HL-60 (cell line): ENCODE data around the gene SYTL3.

ENCODE experiments used
- DNase-seq, 2 experiments: peaks; one replicate each; pipeline ENCODE4 v3.0.0-alpha.2; 2010 to 2020; ENCODE audit warnings: low read depth in 1 of 2, low spot score in 1 of 2
- H3K27ac ChIP-seq: fragments of 250-450 bp; sonication (Bioruptor Pico); replicated peaks from 2 replicates; pipeline ENCODE4 v1.5.1; 2020; ENCODE audit warnings: mild to moderate bottlenecking, moderate library complexity
- H3K27me3 ChIP-seq: fragments of 250-450 bp; sonication (Bioruptor Pico); 2 replicates; pipeline ENCODE4 v1.5.1; 2021; ENCODE audit warnings: mild to moderate bottlenecking, moderate library complexity; ENCODE audit not compliant: insufficient read depth, poor library complexity, severe bottlenecking
- H3K4me3 ChIP-seq: replicated peaks from 2 replicates; pipeline ENCODE4 v1.5.1; 2011; ENCODE audit warnings: mild to moderate bottlenecking, control low read depth, low read length; ENCODE audit not compliant: insufficient read depth
- GABPA ChIP-seq: IDR thresholded peaks from 2 replicates; pipeline ENCODE4 v1.6.1; 2012; ENCODE audit warnings: low read depth
- POLR2AphosphoS5 ChIP-seq: IDR thresholded peaks from 2 replicates; pipeline ENCODE4 v1.6.1; 2012; ENCODE audit warnings: low read depth
- SPI1 ChIP-seq: IDR thresholded peaks from 2 replicates; pipeline ENCODE4 v1.6.1; 2012; ENCODE audit warnings: low read depth, mild to moderate bottlenecking, borderline replicate concordance
- TF ChIP-seq, protein P1 (sequence below): IDR thresholded peaks from 2 replicates; pipeline ENCODE4 v1.6.1; 2012; ENCODE audit warnings: low read depth; ENCODE audit not compliant: insufficient replicate concordance
- TF ChIP-seq, protein P2 (sequence below): IDR thresholded peaks from one replicate; pipeline ENCODE4 v1.5.1; 2011; ENCODE audit warnings: low read length, control low read depth, inconsistent platforms; ENCODE audit not compliant: insufficient read depth

The SYTL3 gene

DNA sequence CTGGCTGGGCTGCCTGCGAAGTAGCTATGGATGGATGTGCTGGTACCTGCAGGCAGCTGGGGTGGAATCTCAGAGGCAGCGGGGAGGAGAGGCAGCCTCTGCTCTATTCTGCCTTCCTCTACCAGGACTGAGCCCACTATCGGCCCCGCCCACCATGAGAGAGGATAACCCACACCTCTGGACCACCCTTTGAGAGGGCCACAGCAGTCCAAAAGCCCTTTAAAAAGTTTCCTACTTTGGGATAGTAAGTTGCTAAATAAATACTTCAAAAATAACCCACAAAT lies 133.3 kb downstream of the SYTL3 start:
- no peak for DNase-seq
- TF ChIP-seq, protein P1, sequence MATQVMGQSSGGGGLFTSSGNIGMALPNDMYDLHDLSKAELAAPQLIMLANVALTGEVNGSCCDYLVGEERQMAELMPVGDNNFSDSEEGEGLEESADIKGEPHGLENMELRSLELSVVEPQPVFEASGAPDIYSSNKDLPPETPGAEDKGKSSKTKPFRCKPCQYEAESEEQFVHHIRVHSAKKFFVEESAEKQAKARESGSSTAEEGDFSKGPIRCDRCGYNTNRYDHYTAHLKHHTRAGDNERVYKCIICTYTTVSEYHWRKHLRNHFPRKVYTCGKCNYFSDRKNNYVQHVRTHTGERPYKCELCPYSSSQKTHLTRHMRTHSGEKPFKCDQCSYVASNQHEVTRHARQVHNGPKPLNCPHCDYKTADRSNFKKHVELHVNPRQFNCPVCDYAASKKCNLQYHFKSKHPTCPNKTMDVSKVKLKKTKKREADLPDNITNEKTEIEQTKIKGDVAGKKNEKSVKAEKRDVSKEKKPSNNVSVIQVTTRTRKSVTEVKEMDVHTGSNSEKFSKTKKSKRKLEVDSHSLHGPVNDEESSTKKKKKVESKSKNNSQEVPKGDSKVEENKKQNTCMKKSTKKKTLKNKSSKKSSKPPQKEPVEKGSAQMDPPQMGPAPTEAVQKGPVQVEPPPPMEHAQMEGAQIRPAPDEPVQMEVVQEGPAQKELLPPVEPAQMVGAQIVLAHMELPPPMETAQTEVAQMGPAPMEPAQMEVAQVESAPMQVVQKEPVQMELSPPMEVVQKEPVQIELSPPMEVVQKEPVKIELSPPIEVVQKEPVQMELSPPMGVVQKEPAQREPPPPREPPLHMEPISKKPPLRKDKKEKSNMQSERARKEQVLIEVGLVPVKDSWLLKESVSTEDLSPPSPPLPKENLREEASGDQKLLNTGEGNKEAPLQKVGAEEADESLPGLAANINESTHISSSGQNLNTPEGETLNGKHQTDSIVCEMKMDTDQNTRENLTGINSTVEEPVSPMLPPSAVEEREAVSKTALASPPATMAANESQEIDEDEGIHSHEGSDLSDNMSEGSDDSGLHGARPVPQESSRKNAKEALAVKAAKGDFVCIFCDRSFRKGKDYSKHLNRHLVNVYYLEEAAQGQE, result no peak
- TF ChIP-seq POLR2AphosphoS5 (no peak), GABPA (no peak)
- Histone ChIP-seq H3K27me3 (no peaks in the 10 kb centered on the region), H3K4me3 (no peak overlapping the region), H3K27ac (no peak overlapping the region)

DNA sequence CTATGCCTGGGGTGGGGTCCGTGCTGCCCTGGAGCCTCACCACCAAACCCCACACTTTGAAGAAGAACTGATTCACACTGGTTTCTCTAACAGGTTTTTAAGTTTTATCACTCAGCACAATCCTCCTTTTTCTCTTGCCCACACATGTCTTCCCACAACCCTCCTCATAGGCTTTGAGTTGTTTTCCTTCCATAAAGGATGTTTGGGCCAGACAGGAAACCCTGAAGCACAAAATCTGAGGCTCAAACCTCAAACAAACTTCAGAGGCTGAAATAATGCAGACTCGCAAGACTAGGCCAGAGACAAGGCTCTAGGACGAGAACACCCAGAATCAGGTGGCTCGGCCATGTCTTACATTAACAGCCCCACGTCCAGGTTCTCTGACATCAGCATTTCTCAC lies 134.0 kb downstream of the SYTL3 start:
- no peak for DNase-seq
- Histone ChIP-seq H3K27me3 (no peaks in the 10 kb centered on the region), H3K27ac (no peak overlapping the region), H3K4me3 (no peak overlapping the region)
- TF ChIP-seq SPI1 (no peak), GABPA (no peak)
- TF ChIP-seq, protein P2, sequence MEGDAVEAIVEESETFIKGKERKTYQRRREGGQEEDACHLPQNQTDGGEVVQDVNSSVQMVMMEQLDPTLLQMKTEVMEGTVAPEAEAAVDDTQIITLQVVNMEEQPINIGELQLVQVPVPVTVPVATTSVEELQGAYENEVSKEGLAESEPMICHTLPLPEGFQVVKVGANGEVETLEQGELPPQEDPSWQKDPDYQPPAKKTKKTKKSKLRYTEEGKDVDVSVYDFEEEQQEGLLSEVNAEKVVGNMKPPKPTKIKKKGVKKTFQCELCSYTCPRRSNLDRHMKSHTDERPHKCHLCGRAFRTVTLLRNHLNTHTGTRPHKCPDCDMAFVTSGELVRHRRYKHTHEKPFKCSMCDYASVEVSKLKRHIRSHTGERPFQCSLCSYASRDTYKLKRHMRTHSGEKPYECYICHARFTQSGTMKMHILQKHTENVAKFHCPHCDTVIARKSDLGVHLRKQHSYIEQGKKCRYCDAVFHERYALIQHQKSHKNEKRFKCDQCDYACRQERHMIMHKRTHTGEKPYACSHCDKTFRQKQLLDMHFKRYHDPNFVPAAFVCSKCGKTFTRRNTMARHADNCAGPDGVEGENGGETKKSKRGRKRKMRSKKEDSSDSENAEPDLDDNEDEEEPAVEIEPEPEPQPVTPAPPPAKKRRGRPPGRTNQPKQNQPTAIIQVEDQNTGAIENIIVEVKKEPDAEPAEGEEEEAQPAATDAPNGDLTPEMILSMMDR, result no peak
- TF ChIP-seq, protein P1, result no peak

DNA sequence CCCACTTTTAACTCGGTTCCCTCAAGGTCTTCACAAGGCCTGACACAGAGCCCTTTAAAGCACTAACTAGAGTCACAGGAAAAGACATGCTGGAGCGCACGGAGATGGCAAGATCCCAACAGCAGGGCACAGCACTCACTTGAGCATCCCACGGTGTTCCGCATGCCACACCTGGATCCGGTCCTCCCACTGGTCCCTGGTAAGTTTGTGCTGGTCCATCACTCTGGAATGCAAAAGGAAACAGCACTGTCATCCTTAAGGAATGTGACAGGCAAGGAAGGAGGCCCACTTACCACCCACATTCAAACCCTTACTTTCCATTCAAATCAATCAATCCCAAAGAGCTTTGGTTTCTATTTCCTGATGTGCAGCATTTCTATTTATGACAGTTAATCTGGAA lies 134.7 kb downstream of the SYTL3 start:
- H3K27ac ChIP-seq, result no peak overlapping the region
- TF ChIP-seq, protein P1, result no peak
- TF ChIP-seq, protein P2, result no peak
- no peak for DNase-seq
- no peak overlapping the region for H3K4me3 ChIP-seq
- no peaks in the 10 kb centered on the region for H3K27me3 ChIP-seq

DNA sequence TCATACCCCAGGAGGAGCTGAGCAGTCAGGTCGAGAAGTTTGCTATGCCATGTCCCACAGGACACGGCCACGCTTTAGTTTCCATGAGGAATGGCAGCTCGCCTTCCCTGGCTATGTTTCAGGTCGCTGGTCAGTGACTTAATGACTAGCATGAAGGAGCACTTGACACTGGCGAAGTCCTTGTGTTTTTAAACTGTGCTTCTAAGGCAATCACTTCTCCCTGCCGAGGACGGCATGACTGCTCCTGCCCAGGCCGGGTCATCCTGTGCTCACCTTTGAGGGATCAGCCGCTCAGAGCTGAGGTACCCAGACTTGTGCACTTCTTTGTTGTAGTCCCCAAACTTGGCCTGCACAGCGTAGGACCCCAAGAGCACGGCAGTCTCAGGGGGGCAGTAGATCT lies 135.2 kb downstream of the SYTL3 start:
- H3K27ac ChIP-seq, result no peak overlapping the region
- no peak for TF ChIP-seq SPI1
- TF ChIP-seq GABPA, result no peak
- TF ChIP-seq, protein P2, result no peak
- TF ChIP-seq POLR2AphosphoS5, result no peak
- TF ChIP-seq, protein P1, result no peak
- no peak overlapping the region for H3K4me3 ChIP-seq
- H3K27me3 ChIP-seq, result no peaks in the 10 kb centered on the region
- no peak for DNase-seq
